ENCODE measurements around the gene RWDD1.

Gene RWDD1

GRCh38 chr6:116615937-116616736, 44.8 kb downstream of the RWDD1 start, which contains the start of gene RSPH4A:
Gene RSPH4A (plus strand): TSS chr6:116616479. CDS start chr6:116616624, 145 bp downstream.
- peak within 1 kb of the TSS; percentile 66 for H3K4me3 ChIP-seq (replicated peaks; ENCODE audit: low read depth, low read length)
- TF ChIP-seq, protein P1, sequence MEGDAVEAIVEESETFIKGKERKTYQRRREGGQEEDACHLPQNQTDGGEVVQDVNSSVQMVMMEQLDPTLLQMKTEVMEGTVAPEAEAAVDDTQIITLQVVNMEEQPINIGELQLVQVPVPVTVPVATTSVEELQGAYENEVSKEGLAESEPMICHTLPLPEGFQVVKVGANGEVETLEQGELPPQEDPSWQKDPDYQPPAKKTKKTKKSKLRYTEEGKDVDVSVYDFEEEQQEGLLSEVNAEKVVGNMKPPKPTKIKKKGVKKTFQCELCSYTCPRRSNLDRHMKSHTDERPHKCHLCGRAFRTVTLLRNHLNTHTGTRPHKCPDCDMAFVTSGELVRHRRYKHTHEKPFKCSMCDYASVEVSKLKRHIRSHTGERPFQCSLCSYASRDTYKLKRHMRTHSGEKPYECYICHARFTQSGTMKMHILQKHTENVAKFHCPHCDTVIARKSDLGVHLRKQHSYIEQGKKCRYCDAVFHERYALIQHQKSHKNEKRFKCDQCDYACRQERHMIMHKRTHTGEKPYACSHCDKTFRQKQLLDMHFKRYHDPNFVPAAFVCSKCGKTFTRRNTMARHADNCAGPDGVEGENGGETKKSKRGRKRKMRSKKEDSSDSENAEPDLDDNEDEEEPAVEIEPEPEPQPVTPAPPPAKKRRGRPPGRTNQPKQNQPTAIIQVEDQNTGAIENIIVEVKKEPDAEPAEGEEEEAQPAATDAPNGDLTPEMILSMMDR (IDR thresholded peaks at IDR 0.05; ENCODE audit: insufficient read depth, low read length, poor library complexity, severe bottlenecking) = no peak
- peak; percentile 49 for DNase-seq (ENCODE audit: extremely low read depth, insufficient read length)

DNA sequence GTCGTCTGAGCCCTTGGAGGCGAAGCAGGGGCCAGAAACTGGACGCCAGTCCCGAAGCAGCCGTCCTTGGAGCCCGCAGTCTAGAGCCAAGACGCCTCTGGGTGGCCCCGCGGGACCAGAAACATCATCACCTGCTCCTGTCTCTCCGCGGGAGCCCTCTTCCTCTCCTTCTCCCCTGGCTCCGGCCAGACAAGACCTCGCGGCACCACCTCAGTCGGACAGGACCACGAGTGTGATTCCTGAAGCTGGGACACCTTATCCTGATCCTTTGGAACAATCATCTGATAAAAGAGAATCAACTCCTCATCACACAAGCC, 45.4 kb downstream of the RWDD1 start:
- Histone ChIP-seq H3K36me3 (ENCODE audit: control insufficient read depth, insufficient read depth, low read length) (no peaks in the 10 kb centered on the region), H3K4me3 (replicated peaks; ENCODE audit: low read depth, low read length) (peak overlapping the region; percentile 66), H3K27me3 (replicated peaks; ENCODE audit: control insufficient read depth, insufficient read depth, low read length) (no peaks in the 10 kb centered on the region)
- TF ChIP-seq, protein P1 (IDR thresholded peaks at IDR 0.05; ENCODE audit: insufficient read depth, low read length, poor library complexity, severe bottlenecking) = peak; percentile 10
- peak; percentile 8 for DNase-seq (ENCODE audit: extremely low read depth, insufficient read length)

More at GRCh38 chr6:116615937-116616736, 44.8 kb downstream of the RWDD1 start, which contains the start of gene RSPH4A:
- H3K36me3 ChIP-seq (ENCODE audit: control insufficient read depth, insufficient read depth, low read length) = no peaks in the 10 kb centered on the region
- H3K27me3 ChIP-seq (replicated peaks; ENCODE audit: control insufficient read depth, insufficient read depth, low read length) = no peaks in the 10 kb centered on the region

DNA sequence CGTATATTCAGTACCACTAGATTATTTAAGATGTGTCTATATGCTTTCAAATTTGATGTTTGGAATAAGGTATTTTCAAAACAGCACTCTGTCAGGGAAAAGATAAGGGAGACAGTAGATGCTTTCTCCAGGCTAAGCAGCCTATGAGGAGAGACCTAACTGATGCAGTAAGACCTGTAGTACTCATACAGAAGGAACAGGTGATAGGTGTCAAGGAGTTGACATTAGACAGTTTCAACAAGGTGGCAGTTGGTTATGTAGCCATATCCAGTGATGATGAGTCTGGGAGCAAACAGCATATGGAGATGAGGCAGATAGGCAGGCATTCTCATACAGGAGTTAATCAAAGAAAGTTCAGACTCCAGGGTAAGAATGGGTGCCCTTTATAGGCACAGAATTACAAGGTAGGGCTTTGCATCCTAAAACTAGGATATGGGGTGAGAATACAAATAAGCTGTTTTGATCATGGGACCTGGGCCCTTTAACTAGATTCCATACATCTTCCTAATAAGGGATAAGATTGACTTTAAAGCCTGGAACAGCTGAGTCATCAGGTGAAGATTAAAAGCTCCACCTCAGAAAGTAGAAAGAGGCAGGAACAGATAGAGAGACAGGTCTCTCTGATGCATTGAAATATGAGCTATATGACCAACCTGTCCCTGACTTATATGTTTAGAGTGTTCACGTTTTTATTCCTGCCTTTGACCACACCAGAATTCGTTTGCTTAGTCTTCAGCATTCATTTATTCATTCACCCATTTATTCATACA, 52.9 kb downstream of the RWDD1 start:
- Histone ChIP-seq H3K27me3 (replicated peaks; ENCODE audit: control insufficient read depth, insufficient read depth, low read length) (no peaks in the 10 kb centered on the region), H3K4me3 (replicated peaks; ENCODE audit: low read depth, low read length) (no peak overlapping the region), H3K36me3 (ENCODE audit: control insufficient read depth, insufficient read depth, low read length) (no peaks in the 10 kb centered on the region)
- DNase-seq (ENCODE audit: extremely low read depth, insufficient read length) = no peak
- TF ChIP-seq, protein P1 (IDR thresholded peaks at IDR 0.05; ENCODE audit: insufficient read depth, low read length, poor library complexity, severe bottlenecking) = no peak

GRCh38 chr6:116625872-116626271, 54.6 kb downstream of the RWDD1 start:
- Histone ChIP-seq H3K27me3 (replicated peaks; ENCODE audit: control insufficient read depth, insufficient read depth, low read length) (no peaks in the 10 kb centered on the region), H3K4me3 (replicated peaks; ENCODE audit: low read depth, low read length) (no peak overlapping the region), H3K36me3 (ENCODE audit: control insufficient read depth, insufficient read depth, low read length) (no peaks in the 10 kb centered on the region)
- TF ChIP-seq, protein P1 (IDR thresholded peaks at IDR 0.05; ENCODE audit: insufficient read depth, low read length, poor library complexity, severe bottlenecking) = no peak
- no peak for DNase-seq (ENCODE audit: extremely low read depth, insufficient read length)

- no peaks in the 10 kb centered on the region; the same call in none of the 2 replicates for H3K36me3 ChIP-seq (ENCODE audit: control insufficient read depth, insufficient read depth, low read length)
- no peak for DNase-seq (ENCODE audit: extremely low read depth, insufficient read length)
- no peaks in the 10 kb centered on the region for H3K27me3 ChIP-seq (replicated peaks; ENCODE audit: control insufficient read depth, insufficient read depth, low read length)
- TF ChIP-seq, protein P1 (IDR thresholded peaks at IDR 0.05; ENCODE audit: insufficient read depth, low read length, poor library complexity, severe bottlenecking) = no peak
- H3K4me3 ChIP-seq (replicated peaks; ENCODE audit: low read depth, low read length) = no peak overlapping the region
Measured at GRCh38 chr6:116629563-116629981, 58.3 kb downstream of the RWDD1 start.
